ENCODE results near the gene KCTD11.

DNA sequence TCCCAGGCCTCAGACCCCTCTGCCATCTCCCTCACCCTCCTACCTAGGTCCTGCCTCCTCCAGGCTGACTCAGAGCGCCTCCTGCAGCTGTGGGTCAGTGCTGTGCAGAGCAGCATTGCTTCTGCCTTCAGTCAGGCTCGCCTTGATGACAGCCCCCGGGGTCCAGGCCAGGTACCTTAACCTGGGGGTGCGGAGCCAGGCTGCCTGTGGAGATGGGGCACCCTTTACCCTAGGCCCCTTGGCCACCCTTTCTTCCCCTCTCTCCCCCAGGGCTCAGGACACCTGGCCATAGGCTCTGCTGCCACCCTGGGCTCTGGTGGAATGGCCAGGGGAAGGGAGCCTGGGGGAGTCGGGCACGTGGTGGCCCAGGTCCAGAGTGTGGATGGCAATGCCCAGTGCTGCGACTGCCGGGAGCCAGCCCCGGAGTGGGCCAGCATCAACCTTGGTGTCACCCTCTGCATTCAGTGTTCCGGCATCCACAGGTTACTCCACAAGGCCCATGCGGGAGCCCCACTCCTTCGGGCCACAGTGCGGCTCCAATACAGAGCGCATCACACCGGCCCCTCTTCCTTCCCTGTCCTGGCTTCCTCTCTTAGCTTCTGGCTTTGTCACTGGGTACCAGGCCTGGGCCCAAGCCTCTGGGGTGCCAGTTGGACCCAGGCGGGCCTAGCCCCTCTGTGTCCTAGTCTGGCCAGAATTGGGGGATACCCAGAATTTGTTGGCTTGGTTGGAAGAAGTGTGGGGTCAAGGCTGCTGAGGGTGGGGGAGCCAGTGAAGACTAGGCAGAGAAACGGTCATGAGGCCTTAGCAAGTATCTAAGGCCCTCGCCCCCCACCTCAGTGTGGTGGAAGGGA is 5.0 kb upstream of the KCTD11 start:
- TF ChIP-seq, protein P1, sequence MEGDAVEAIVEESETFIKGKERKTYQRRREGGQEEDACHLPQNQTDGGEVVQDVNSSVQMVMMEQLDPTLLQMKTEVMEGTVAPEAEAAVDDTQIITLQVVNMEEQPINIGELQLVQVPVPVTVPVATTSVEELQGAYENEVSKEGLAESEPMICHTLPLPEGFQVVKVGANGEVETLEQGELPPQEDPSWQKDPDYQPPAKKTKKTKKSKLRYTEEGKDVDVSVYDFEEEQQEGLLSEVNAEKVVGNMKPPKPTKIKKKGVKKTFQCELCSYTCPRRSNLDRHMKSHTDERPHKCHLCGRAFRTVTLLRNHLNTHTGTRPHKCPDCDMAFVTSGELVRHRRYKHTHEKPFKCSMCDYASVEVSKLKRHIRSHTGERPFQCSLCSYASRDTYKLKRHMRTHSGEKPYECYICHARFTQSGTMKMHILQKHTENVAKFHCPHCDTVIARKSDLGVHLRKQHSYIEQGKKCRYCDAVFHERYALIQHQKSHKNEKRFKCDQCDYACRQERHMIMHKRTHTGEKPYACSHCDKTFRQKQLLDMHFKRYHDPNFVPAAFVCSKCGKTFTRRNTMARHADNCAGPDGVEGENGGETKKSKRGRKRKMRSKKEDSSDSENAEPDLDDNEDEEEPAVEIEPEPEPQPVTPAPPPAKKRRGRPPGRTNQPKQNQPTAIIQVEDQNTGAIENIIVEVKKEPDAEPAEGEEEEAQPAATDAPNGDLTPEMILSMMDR (conservative IDR thresholded peaks at IDR 0.05 in 1 of 2, IDR thresholded peaks at IDR 0.05 in 1 of 2; ENCODE audit: extremely low read depth in 1 of 2, insufficient read depth in 1 of 2, low read depth in 1 of 2, low read length in 2 of 2), result no peak
- no peak for TF ChIP-seq EZH2 (IDR thresholded peaks at IDR 0.05; ENCODE audit: borderline replicate concordance, low read length)
